Left colon (tissue), 2 donors: Measurements from ENCODE around the gene UGT2B17. TPM values are rescaled to one million over a fixed set of nuclear protein-coding genes. Genes with fewer than 3 reads are reported as not detected.

Experiments
- ATAC-seq: fragments of 200-7000 bp; cut with Tn5 transposase; one replicate; pipeline ENCODE4 v1.9.1; 2020; ENCODE audit warnings: mild to moderate bottlenecking, moderate library complexity
- DNase-seq, 2 donors: peaks; one replicate each; pipeline ENCODE4 v3.0.0-alpha.2; 2020
- intact Hi-C, 2 donors: fragments of 100-400 bp; cut with DNase I in 1 of 2; cut with micrococcal nuclease in 1 of 2; formaldehyde crosslinking; loops; one replicate each; pipeline versions ENCODE4 v1.11.2 to v1.14.0; 2022; cut with DNase I, micrococcal nuclease
- total RNA-seq, 2 donors: library from RNA; stranded (reverse); fragmentation: NEBNext Ultra II Directional; extraction: Animal tissue kit (Norgen Biotek cat#: 25700); gene quantifications; one replicate each; pipeline ENCODE4 v1.2.1, GENCODE V29; 2021
- donor health status: DM: no; HTN: no; CAD: no.
- donor health status: DM: yes; HTN: yes; CAD: no.

UGT2B17 gene
- total RNA-seq, 2 donors from 2014 or later: 647 to 769 TPM

GRCh38 chr4:68499021-68499420 lies 77.1 kb downstream of the UGT2B17 start:
- intact Hi-C loops: loop anchor here in 1 of 2 donors (5.0 kb wide), 1 partner anchor 668 kb away; no protein-coding TSS in a partner anchor
- ATAC-seq: peak; percentile 40
- no peak for DNase-seq

- DNase-seq (peak; percentile 38 to 54), ATAC-seq (peak; percentile 93)
- intact Hi-C loops: loop anchor here in 1 of 2 donors (5.0 kb wide), 1 partner anchor 669 kb away; no protein-coding TSS in a partner anchor
Measured at GRCh38 chr4:68498413-68499007, 77.6 kb downstream of the UGT2B17 start.

DNA sequence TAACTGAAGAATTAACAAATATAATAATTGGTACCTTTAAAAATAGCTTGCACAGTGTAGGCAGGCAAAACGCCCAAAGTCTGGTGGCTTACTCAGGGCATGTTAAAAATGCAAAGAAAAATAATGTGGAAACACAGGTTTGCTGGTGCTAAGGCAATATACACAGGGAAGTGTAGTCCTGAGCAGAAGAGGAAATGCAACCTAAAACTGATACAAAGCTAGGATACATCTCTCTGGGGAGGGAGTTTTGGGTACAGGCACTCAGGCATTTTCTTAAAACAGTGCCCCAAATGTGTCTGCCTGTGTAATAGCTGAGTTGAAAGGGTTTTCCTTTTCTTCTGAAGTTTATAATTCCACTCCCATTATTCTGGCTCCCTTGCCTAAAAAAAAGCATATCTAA lies 81.4 kb downstream of the UGT2B17 start:
- ATAC-seq (no peak), DNase-seq (no peak)
- intact Hi-C loops: loop anchor here in 1 of 2 donors (5.0 kb wide), 1 partner anchor 673 kb away; no protein-coding TSS in a partner anchor

GRCh38 chr4:68490826-68491457 lies 85.2 kb downstream of the UGT2B17 start:
- DNase-seq (no peak), ATAC-seq (no peak)
- intact Hi-C loops: no loop called here

DNA sequence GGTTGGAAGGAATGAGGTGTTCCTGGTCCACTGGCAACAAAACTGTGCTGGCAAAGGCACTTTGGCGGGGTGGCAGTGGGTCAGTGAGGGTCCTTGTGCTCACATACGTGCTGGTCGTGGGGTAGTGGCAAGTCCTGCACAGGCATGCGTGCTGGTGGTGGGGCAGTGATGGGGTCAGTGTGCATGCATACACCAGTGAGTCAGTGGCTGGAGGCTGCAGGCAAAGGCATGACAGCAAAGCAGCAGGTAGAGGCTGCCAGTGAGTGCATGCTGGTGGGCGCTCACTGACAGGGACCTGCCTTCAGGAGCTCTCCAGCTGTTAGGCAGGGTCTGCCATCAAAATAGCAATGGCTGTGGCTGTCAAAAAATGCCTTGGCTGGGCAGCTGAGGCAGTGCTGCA lies 86.8 kb downstream of the UGT2B17 start:
- intact Hi-C loops: no loop called here

More for the DNA sequence above, 86.8 kb downstream of the UGT2B17 start:
- ATAC-seq: no peak
- DNase-seq: no peak

Other genes starting within 250 kb of the UGT2B17 start
- gene YTHDC1, start 226.2 kb downstream of the UGT2B17 start, total RNA-seq: 10 to 100 TPM; 59.6 to 60.5 TPM
- not detected for gene TMPRSS11E, start 128.9 kb downstream of the UGT2B17 start, total RNA-seq
- gene UGT2B15, start 94.3 kb upstream of the UGT2B17 start, total RNA-seq: 10 to 100 TPM; 42.9 to 85.7 TPM
- gene UGT2B10, start 239.7 kb upstream of the UGT2B17 start, total RNA-seq: 1 to 10 TPM in 1 of 2 donors, under 1 TPM in 1; 0.58 to 1.8 TPM